GM23338 (cell line): Measurements from ENCODE around the gene IKBIP. TPM values are rescaled to one million over a fixed set of nuclear protein-coding genes. Genes with fewer than 3 reads are reported as not detected.

Experiments
- ATAC-seq: fragments of 200-7000 bp; cut with Tn5 transposase; 3 replicates; pipeline ENCODE4 v1.9.1; 2020
- DNase-seq: peaks from one replicate; pipeline ENCODE4 v3.0.0-alpha.2; 2015; ENCODE audit warnings: low spot score
- H2AFZ ChIP-seq: fragments of 200-600 bp; sonication (generic); 2 replicates; pipeline ENCODE4 v1.8.0; 2016; ENCODE audit warnings: antibody characterized with exemption, mild to moderate bottlenecking, moderate library complexity
- H3F3A ChIP-seq: fragments of 200-600 bp; sonication (generic); replicated peaks from 2 replicates; pipeline ENCODE4 v1.8.0; 2017; ENCODE audit warnings: antibody characterized with exemption, mixed run types, low read depth
- H3K27ac ChIP-seq: fragments of 200-600 bp; sonication (generic); 2 replicates; pipeline ENCODE4 v1.6.1; 2016; ENCODE audit warnings: low read depth
- H3K27me3 ChIP-seq: fragments of 200-600 bp; sonication (generic); 2 replicates; pipeline ENCODE4 v1.8.0; 2016; ENCODE audit warnings: mild to moderate bottlenecking, mixed run types, moderate library complexity; ENCODE audit not compliant: insufficient read depth
- H3K36me3 ChIP-seq: fragments of 200-600 bp; sonication (generic); 2 replicates; pipeline ENCODE4 v1.8.0; 2016; ENCODE audit warnings: mild to moderate bottlenecking; ENCODE audit not compliant: insufficient read depth
- H3K4me1 ChIP-seq: fragments of 200-600 bp; sonication (generic); 2 replicates; pipeline ENCODE4 v1.8.0; 2016; ENCODE audit warnings: mild to moderate bottlenecking, moderate library complexity; ENCODE audit not compliant: insufficient read depth
- H3K4me2 ChIP-seq: fragments of 200-600 bp; sonication (generic); 2 replicates; pipeline ENCODE4 v1.7.1; 2017; ENCODE audit warnings: mixed run types
- H3K4me3 ChIP-seq: fragments of 200-600 bp; sonication (generic); 2 replicates; pipeline ENCODE4 v1.6.1; 2016; ENCODE audit warnings: mixed run types
- H3K79me2 ChIP-seq: fragments of 200-600 bp; sonication (generic); replicated peaks from 2 replicates; pipeline ENCODE4 v1.8.0; 2017; ENCODE audit warnings: mild to moderate bottlenecking; ENCODE audit not compliant: insufficient read depth
- H3K9me2 ChIP-seq: fragments of 200-600 bp; sonication (generic); 2 replicates; pipeline ENCODE4 v1.8.0; 2017; ENCODE audit not compliant: insufficient read depth
- H4K20me1 ChIP-seq: fragments of 200-600 bp; sonication (generic); replicated peaks from 2 replicates; pipeline ENCODE4 v1.8.0; 2017; ENCODE audit warnings: mild to moderate bottlenecking; ENCODE audit not compliant: insufficient read depth
- H3K27ac Mint-ChIP-seq: 2 replicates; pipeline ENCODE4 v1.8.0; 2020; ENCODE audit warnings: inconsistent platforms, mild to moderate bottlenecking, moderate library complexity, mixed read lengths
- H3K27me3 Mint-ChIP-seq: 3 replicates; pipeline ENCODE4 v1.8.0; 2022; ENCODE audit warnings: low read depth, mild to moderate bottlenecking, moderate library complexity, mixed read lengths, inconsistent platforms; ENCODE audit not compliant: insufficient read depth, poor library complexity
- H3K36me3 Mint-ChIP-seq: 3 replicates; pipeline ENCODE4 v1.8.0; 2021; ENCODE audit warnings: low read depth, mild to moderate bottlenecking, inconsistent platforms, moderate library complexity, mixed read lengths
- H3K4me1 Mint-ChIP-seq: 3 replicates; pipeline ENCODE4 v1.8.0; 2020; ENCODE audit warnings: mild to moderate bottlenecking, inconsistent platforms, mixed read lengths
- H3K4me3 Mint-ChIP-seq: 3 replicates; pipeline ENCODE4 v1.8.0; 2021; ENCODE audit warnings: moderate library complexity, mild to moderate bottlenecking, inconsistent platforms, mixed read lengths
- H3K9me3 Mint-ChIP-seq: 3 replicates; pipeline ENCODE4 v1.8.0; 2020; ENCODE audit warnings: moderate library complexity, mild to moderate bottlenecking, inconsistent platforms, mixed read lengths
- CREB1 ChIP-seq: fragments of 250-450 bp; sonication (Bioruptor Pico); IDR thresholded peaks from 2 replicates; pipeline ENCODE4 v1.5.0; 2020; ENCODE audit warnings: low read depth, mild to moderate bottlenecking, moderate library complexity
- ETS1 ChIP-seq: IDR thresholded peaks from 2 replicates; pipeline ENCODE4 v1.6.1; 2016; ENCODE audit warnings: antibody characterized with exemption
- EZH2phosphoT487 ChIP-seq: fragments of 200-600 bp; sonication (generic); IDR thresholded peaks from one replicate; pipeline ENCODE4 v1.8.1; 2018; ENCODE audit warnings: antibody characterized with exemption; ENCODE audit not compliant: unreplicated experiment
- JUNB ChIP-seq: IDR thresholded peaks from one replicate; pipeline ENCODE4 v1.6.1; 2016; ENCODE audit warnings: antibody characterized with exemption; ENCODE audit not compliant: unreplicated experiment
- NANOG ChIP-seq: IDR thresholded peaks from 2 replicates; pipeline ENCODE4 v1.6.1; 2016; ENCODE audit warnings: antibody characterized with exemption, borderline replicate concordance
- POLR2AphosphoS5 ChIP-seq: IDR thresholded peaks from 2 replicates; pipeline ENCODE4 v1.6.1; 2016; ENCODE audit warnings: antibody characterized with exemption, low read depth
- REST ChIP-seq: IDR thresholded peaks from one replicate; pipeline ENCODE4 v1.6.1; 2018; ENCODE audit warnings: antibody characterized with exemption; ENCODE audit not compliant: unreplicated experiment
- STAT1 ChIP-seq: IDR thresholded peaks from one replicate; pipeline ENCODE4 v1.6.1; 2016; ENCODE audit warnings: antibody characterized with exemption; ENCODE audit not compliant: unreplicated experiment
- ZNF114 ChIP-seq: fragments of 250-450 bp; sonication (Bioruptor Pico); IDR thresholded peaks from 2 replicates; pipeline ENCODE4 v1.5.0; 2020; ENCODE audit warnings: mild to moderate bottlenecking, moderate library complexity
- ZNF331 ChIP-seq: fragments of 250-450 bp; sonication (Bioruptor Pico); IDR thresholded peaks from 2 replicates; pipeline ENCODE4 v1.5.0; 2020; ENCODE audit warnings: low read depth, mild to moderate bottlenecking, moderate library complexity
- polyA plus RNA-seq: library from polyadenylated mRNA; unstranded; fragments of >200 nt; fragmentation: Nextera tagmentation; extraction: Ambion mirVana; gene quantifications from 2 replicates; pipeline ENCODE4 v1.2.1, GENCODE V29; 2016
- total RNA-seq: library from RNA; depleted of rRNA; stranded (reverse); fragments of >200 nt; shearing (Covaris generic); gene quantifications from 2 replicates; pipeline ENCODE4 v1.2.3, GENCODE V29; 2014
- TF ChIP-seq, protein P1 (sequence below), 2 experiments: fragments of 200-600 bp in 1 of 2; sonication (generic) in 1 of 2; conservative IDR thresholded peaks; 2 replicates each; pipeline versions ENCODE4 v1.5.1 to v1.6.1; 2016 to 2017; ENCODE audit warnings: antibody characterized with exemption in 2 of 2, low read depth in 2 of 2, mild to moderate bottlenecking in 2 of 2, moderate library complexity in 1 of 2

IKBIP gene
- total and polyA plus RNA-seq, 2 experiments from 2014 or later, result 17.8 to 22.5 TPM

- Histone ChIP-seq H4K20me1 (no peaks in the 10 kb centered on the region; the same call in 1 of the 2 replicates), H3K9me2 (no peaks in the 10 kb centered on the region), H2AFZ (no peak overlapping the region), H3K4me1 (no peaks in the 10 kb centered on the region), H3K79me2 (no peaks in the 10 kb centered on the region), H3K27ac (no peak overlapping the region), H3F3A (no peaks in the 10 kb centered on the region), H3K27me3 (no peaks in the 10 kb centered on the region), H3K4me3 (no peak overlapping the region), H3K4me2 (no peak overlapping the region), H3K36me3 (no peaks in the 10 kb centered on the region)
- Mint-ChIP-seq H3K27me3 (no peaks in the 10 kb centered on the region), H3K27ac (no peak overlapping the region), H3K36me3 (no peaks in the 10 kb centered on the region), H3K9me3 (no peaks in the 10 kb centered on the region), H3K4me3 (no peak overlapping the region), H3K4me1 (no peaks in the 10 kb centered on the region)
- ATAC-seq (no peak), DNase-seq (no peak)
- TF ChIP-seq REST (no peak), ZNF114 (CRISPR knock-in tag) (no peak), NANOG (no peak), CREB1 (CRISPR knock-in tag) (no peak), JUNB (no peak), ETS1 (no peak)
- TF ChIP-seq, protein P1, sequence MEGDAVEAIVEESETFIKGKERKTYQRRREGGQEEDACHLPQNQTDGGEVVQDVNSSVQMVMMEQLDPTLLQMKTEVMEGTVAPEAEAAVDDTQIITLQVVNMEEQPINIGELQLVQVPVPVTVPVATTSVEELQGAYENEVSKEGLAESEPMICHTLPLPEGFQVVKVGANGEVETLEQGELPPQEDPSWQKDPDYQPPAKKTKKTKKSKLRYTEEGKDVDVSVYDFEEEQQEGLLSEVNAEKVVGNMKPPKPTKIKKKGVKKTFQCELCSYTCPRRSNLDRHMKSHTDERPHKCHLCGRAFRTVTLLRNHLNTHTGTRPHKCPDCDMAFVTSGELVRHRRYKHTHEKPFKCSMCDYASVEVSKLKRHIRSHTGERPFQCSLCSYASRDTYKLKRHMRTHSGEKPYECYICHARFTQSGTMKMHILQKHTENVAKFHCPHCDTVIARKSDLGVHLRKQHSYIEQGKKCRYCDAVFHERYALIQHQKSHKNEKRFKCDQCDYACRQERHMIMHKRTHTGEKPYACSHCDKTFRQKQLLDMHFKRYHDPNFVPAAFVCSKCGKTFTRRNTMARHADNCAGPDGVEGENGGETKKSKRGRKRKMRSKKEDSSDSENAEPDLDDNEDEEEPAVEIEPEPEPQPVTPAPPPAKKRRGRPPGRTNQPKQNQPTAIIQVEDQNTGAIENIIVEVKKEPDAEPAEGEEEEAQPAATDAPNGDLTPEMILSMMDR (conservative IDR thresholded peaks at IDR 0.05; ENCODE audit: low read depth in 2 of 2), result no peak
Observed at GRCh38 chr12:98579835-98580234, 64.8 kb downstream of the IKBIP start.

DNA sequence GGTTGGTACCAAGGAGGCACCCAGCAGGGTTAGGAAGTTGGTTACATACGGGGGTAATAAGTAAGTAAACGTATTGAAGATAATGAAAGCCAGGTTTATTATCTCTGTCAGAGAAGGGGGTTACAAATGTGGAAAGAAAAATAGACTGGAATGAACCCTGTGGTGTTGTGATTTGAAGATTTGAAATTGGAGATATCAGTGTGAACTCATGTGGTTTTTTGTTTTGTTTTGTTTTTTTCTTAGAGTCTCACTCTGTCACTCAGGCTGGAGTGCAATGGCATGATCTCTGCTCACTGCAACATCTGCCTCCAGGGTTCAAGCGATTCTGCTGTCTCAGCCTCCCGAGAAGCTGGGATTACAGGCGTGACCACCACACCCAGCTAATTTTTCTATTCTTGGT is 65.2 kb downstream of the IKBIP start:
- H3K27me3 ChIP-seq, result no peaks in the 10 kb centered on the region
- no peaks in the 10 kb centered on the region for H3K27me3 Mint-ChIP-seq
- no peaks in the 10 kb centered on the region; the same call in 1 of the 2 replicates for H4K20me1 ChIP-seq
- H3K79me2 ChIP-seq, result no peaks in the 10 kb centered on the region
- no peak overlapping the region for H3K4me3 ChIP-seq
- no peaks in the 10 kb centered on the region for H3K36me3 ChIP-seq
- ATAC-seq, result no peak
- no peak overlapping the region for H2AFZ ChIP-seq
- no peaks in the 10 kb centered on the region for H3K4me1 ChIP-seq
- H3K4me2 ChIP-seq, result no peak overlapping the region
- no peak for DNase-seq
- H3K36me3 Mint-ChIP-seq, result no peaks in the 10 kb centered on the region
- no peaks in the 10 kb centered on the region for H3K4me1 Mint-ChIP-seq
- no peak overlapping the region for H3K27ac Mint-ChIP-seq
- H3K9me2 ChIP-seq, result no peaks in the 10 kb centered on the region
- H3K9me3 Mint-ChIP-seq, result no peaks in the 10 kb centered on the region
- no peak overlapping the region for H3K4me3 Mint-ChIP-seq
- no peak overlapping the region for H3K27ac ChIP-seq
- no peaks in the 10 kb centered on the region for H3F3A ChIP-seq
- TF ChIP-seq STAT1 (no peak), ZNF114 (CRISPR knock-in tag) (no peak), POLR2AphosphoS5 (no peak), NANOG (no peak), ETS1 (no peak), JUNB (no peak), ZNF331 (CRISPR knock-in tag) (no peak), EZH2phosphoT487 (no peak)
- TF ChIP-seq, protein P1 (conservative IDR thresholded peaks at IDR 0.05; ENCODE audit: low read depth in 2 of 2), result no peak
